Stimulated activated CD8-positive, alpha-beta memory T cell treated with anti-CD3 and anti-CD28 coated beads, Interleukin-12 subunit alpha, Interleukin-12 subunit beta, amount 100 ng/mL, for 1 hour (primary cell): ENCODE measurements around the gene SAP30L.

Experiments
- DNase-seq: peaks from one replicate; pipeline ENCODE4 v3.0.0-alpha.2; 2020; ENCODE audit warnings: low read depth

The SAP30L gene

DNA sequence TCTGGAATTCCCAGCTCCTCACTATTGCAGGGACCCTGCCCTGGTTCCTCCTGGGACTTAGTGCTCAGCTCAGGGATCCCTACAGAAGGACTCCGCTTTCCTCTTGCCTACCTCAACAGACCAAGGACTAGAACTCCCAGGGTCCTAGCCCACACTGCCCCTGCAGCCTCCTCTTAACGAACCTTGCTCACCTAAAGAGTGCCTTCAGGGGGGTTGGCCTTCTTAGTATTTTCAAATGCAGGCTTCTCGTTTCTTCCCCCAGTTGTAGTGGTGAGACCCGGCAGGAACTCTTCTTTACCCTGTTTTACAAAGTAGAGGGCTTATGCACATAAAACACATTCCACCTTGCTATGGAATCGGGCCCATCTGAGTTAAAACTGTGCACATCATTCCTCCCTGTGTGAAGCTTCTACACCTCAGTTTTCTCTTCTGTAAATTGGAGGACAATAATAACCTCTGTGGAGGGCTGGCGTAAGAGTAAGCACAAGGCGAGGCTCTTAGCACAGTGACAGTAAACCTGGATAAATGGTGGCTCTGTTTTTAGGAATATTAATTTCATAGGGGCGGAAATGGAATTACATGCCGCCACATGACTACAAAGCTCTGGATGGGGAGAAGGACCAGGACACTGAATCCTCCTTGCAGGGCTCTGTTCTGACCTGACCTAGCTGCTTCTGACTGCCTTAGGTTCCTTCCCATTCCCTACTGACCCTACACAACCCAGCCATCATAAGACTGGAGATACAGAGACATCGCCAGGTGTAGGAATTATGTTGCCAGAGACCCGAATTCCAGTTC is 36.0 kb downstream of the SAP30L start:
- DNase-seq = no peak

DNA sequence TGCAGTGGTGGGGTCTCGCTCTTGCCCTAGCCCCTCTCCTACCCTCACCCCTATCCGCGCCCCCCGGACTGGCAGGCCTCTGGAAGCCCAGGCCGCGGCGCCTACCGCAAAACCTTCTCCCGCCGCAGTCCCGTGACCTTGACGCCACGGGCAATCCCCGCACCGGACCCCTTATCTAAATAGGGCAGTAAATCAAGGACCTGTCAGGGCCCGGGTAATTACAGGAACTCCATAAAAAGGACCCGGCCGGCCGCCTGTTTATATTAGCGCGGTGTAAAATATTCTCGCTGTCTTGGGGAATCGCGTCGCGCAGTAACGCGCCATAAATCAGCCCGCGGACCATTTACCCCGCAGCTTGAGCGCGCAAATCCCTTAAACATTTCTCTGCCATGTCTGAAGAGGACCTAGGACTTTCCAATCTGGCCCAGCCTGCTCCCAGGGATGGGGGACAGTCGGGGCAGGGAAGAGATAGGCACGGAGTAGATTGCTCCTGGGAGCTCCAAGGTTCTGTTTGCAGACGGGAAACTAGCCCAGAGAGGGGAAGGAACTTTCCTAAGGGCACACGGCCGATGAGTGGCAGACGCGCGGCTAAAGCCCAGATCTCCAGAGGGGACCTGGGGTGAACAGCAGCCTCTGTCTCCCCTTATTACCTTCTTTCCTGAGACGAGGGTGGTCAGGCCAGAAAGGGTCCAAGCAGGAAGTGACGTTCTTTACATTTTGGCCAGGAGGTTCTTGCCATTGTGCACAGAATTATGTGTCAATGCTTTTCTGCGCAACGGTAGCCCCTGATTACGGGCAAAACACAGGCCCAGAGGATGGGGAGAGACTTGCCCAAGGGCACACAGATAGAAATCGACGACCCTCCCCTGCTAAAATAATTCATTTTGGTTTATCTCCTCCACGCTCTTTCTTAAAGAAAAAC is 37.0 kb downstream of the SAP30L start:
- no peak for DNase-seq

DNA sequence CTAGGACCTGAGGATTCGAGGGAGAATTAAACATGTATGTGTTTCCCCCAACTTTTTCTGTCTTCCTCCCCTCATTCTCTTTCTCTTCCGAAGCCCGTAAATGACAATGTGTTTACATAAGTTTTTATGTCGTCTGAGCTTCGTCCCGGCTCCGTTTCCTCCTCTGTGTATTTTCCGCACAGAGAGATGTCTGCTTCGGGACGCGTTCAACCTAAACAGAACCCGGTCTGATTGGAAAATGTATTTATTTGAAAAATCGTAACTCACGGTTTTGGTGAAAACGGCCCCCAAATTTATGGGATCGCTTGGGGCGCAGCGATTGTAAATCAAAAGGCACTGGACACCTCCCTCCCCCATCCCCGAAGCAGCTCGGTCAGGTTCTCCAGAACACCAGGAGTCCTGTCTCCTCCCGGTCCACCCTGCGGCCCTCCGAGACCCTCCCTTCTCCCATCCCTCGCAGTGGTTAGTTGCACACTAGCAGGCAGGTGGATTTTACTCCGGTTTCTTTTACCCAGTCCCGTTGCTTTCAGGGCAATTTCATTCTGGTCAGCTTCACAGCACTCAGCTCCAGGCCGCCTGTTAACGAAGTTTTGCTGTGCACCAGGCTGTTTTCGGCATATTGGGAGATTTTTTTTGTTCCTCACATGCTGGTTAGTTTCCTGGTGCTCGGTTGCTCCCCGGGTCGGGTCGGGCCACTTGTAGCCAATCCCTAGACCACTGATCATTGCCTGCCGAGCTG is 38.0 kb downstream of the SAP30L start:
- no peak for DNase-seq

DNA sequence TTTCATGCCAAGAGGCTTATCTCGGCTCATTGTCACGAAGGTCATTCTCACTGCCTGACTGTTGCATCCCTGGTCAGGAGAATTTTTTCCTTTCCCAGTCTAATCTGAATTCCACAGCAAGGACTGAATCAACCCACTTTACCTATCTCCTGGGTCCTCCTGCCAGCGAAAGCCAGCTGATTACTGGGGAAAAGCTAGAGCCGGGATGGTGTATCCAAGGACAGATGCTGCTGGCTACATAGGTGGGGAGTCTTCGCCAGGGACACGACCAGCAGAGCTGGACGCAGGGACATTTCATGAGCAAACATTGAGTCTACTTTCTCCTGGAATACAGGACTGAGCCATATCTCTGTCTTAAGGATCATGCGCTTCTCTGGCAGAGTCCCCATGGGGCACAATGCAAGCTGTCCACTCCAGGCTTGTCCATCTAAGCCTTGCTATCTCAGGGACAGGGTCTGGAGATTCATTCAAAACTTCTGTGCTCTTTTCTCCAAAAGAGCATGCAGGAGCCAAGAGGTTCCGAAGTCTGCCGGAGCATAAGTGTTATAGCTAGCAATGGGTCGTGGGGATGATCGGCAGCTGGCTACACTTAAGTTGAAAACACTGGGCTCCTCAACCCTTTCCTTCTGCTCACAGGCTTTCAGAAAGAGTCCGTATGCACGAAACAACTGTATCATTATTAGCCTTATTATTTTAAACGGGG is 38.7 kb downstream of the SAP30L start:
- DNase-seq = no peak

DNA sequence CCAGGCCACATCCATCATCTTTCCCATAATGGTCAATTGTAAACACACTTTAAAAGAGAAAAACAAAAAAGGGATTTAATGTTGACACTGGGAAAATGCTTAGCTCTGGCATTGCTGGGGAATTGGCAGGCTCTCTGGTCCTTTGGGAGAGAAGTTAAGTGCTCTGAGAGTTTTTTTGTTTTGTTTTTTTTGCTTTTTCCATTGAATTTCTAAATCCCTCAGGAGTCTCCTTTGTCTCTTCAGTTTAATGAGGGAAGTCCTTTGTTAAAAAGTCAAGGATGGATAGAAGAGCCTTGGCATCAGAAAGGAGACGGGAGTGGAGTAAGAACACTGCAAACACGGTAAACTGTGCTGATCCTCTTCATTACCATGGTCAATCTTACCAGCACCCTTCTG is 39.3 kb downstream of the SAP30L start:
- DNase-seq = no peak

DNA sequence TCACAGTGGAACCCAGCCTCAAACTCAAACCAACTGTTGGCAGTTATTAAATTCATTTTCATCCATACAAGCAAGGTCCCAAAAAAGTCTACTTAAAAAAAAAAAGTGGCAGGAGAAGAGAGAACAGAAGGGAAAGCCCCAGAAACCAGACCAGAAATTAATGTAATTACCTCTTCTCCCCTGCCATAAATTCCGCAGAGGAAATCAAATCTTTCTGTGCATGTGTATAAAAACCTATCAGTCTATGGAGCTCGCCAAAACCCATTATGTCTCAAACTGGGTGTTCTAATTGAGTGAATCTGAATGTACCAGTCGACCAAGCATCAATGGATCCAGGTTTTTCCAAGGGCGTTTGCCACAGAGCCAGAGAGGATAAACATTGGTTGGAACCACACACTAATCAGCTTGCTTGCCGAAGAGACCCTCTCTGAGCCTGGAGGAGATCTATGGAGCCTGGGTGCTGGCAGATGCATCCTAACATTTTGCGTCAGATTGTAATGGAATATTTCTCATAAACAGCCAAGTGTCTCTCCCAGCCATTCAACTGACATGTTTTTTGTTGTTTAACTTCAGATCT is 40.1 kb downstream of the SAP30L start:
- no peak for DNase-seq

DNA sequence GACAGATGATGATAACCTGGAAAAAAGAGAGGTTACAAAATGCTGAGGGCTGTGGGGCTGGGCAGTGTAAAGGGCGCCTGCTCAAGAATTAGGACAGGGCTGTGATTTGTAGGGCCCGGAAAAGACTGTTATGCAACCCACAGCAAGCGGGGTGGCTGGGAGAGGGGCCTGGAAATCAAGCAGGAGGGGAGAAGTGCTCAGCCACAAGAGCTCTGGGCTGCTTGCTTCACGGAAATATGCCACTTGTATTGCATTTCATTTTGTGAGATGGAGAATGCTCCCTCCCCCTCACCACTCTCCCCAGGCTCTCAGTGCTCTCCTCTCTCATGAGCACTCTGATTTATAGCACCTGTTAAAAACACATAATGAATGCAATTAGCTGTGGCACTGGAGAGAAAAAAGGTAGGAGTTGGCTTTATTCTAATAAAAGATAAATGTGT is 40.6 kb downstream of the SAP30L start:
- no peak for DNase-seq

DNA sequence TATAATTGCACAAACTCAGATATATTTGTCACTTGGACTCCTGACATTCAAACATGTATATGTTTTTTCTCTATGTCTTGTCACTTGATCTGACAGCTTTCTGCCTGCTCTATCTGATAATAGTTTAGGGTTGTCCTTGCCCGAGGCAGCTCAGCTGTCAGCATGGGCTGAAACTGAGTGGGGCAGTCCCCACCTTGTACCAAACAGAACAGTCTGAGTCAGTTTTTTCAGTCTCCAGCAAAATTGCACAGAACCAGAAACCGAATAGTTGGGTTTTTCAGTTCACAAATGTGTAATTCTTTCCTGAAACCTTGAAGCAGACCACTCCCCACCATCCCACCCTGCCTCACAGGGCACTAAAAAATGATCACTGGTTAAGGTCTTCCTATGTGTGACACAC is 41.7 kb downstream of the SAP30L start:
- DNase-seq = no peak

DNA sequence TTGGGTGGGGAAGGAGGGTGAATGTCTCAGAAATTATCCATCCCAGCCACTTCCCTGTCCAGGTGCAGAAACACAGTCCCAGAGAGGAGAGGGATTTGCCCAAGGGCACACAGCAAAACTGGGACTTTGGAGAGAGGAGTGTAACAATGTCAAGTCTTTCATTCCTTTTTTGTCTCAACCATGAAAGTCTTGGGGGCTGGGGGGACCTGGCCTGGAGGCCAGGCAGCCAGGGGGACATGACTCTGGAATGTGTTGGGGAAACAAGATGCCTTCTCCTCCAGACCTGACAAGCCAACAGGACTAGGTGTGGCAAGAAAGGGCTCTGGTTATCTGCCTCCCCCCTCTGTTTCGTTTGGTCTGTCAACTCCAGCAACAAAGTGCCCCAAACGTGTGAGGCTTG is 46.1 kb downstream of the SAP30L start:
- DNase-seq = no peak

DNA sequence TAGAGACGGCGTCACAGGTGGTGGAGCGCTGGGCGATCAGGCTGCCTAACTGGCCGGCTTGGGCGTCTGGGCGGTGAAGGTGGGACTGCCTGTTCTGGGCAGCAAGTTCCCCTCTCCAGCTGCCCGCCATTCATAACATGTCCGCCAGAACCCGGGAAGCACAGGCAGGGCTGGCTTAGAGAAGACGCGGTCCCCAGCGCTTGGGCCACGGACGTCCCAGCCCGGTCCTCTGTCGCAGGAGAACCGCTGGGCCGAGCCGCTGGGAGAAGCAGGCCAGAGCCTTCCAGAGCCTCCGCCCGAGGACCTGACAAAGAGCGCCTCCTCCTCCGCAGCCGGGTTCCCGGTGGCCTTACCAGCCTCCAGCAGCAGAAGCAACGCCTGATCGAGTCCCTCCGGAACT is 47.5 kb downstream of the SAP30L start:
- DNase-seq = no peak

DNA sequence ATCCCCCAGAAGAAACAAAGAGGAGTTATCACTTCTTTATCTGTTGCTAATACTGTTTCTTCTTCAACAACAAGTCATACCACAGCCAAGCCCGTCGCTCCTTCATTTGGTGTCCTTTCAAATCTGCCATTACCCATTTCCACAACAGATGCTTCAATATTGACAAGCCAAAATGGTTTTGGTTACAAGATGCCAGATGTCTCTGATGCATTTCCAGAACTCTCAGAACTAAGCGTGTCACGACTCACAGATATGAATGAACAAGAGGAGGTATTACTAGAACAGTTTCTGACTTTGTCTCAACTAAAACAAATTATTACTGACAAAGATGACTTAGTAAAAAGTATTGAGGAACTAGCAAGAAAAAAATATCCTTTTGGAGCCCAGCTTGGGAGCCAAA is 48.2 kb downstream of the SAP30L start:
- DNase-seq = no peak

DNA sequence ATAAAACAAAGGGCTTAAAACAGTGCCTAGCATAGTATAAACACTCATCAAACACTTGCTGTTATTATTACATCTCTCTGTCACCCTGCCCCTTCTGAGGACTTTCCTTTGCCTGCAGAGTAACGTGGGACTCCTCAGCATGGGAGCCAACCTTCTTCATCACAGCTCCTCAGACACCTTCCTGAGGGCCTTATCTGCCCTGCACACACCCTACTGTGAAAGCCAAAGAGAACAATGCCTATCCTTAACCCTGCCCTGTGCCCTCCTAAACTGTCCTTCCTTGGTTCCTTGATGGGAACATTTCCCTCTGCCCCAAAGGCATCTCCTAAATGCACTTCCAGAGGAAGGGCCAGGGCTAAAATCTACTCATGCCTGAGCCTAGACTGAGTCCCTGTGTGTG is 52.8 kb downstream of the SAP30L start:
- no peak for DNase-seq

DNA sequence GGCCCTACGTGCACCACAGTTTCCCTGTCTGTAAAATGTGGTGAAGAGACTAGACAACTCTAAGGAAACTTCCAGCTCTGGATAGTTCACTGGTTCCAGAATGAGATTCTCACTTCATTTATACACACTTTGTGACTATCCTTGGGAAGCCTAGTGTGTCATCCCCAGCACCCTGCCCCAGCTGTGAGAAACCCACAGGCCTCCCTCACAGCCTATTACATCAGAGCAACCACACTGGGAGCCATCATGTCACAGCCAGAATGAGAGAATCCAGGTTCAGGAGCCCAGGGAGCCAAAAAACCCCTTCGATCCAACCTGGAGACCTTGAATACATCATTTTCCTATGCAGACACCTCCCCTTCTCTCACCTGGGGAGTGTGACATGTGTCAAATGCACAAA is 53.2 kb downstream of the SAP30L start:
- DNase-seq = no peak

DNA sequence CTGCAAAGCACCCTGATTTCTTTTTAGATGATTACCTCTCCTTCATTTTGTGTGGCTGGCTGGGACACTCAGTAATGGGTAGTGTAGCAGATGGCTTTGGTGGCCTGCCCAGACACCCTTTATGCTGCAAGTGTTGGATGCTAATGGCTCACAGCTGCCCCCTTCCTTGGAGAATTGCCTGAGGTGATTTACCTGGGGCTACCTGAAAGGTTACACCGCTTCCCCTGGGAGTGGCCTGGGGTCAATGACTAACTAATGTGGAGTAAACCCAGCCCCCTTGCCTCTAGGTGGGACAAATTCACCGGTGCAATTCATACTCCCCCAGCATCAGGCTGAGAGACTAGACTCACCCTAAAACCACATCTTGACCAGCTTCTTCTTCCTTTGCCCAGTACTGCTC is 55.8 kb downstream of the SAP30L start:
- no peak for DNase-seq

DNA sequence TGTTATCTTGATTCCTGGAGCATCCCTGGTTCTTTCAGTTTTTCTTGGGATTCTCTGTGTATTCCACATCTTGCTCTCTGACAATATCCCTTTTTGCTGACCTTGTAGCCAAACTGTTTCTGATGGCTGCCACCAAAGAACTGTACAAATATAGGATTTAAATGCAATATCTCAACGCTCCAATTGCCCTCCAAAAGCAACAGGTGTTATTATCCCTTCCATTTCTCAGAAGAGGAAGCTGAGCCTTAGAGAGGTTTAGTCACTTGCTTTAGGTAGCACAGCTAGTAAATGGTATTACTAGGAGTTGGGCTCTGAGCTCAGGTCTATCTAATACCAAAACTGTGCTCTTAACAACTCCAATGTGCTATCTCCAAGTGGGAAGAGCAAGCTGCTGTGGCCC is 56.4 kb downstream of the SAP30L start:
- DNase-seq = no peak

DNA sequence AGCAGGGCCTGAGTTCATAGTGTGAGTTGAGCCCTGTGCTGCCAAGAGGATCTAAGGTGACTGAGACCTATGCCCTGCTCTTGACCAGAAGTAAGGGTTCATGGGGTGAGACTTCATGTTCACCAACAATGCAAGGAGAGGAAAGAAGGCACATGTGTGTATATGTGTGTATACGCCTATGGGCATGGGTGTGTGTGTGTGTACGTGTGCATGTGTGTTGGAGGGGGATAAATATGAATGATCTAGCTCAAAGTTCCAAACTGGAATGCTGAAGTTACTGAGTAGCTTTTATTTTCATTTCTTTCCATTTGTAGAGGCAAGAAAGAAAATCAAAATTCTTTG is 57.9 kb downstream of the SAP30L start:
- DNase-seq = no peak

DNA sequence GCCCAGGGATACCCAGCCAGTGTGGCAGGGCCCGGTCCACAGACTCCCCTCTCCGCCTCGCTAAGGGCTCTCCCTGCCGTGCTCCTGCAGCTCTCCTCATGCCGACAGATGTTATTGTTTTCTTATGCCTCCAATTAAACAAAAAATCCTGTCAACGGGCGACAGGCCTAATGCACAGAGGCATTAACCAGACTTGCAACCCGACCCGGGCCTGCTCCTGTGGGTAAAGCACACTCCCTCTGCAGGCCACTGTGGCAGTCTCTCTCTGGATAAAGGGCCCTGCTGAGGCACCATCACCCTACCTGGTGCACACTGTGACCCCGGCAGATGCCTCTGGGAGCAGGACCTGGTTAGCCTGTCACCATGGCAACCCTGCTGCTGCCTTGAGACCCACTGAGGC is 59.8 kb downstream of the SAP30L start:
- no peak for DNase-seq

DNA sequence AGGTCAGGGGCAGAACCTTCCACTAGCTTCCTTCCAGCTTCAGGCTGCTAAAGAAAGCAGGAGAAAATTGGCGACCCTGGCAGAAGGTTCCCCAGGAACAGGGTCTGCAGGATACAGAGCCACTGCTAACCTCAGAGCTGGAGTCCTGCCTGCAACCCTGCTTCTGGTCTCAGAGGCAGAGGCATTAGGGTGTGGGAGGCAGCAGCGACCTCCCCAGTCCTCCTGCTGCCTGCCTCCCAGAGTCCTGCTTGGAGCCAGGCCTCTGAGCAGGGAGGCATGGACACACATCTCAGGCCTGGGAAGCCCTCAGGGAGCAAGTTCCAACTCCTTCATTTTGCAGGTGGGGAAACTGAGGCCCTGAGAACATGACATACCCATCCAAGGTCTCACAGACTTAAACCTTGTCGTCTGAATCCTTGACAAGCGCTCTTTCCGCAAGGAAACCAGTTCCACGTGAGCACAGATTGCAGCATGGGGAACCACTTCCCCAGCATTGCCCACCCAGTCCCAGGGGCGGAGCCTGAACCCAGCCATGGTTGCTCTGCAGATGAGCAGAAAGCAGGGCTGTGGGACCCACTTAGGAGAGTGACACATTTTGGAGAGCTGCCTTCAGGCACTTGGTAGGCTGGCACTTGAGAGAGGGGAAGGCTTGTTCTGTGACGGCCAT is 60.4 kb downstream of the SAP30L start:
- no peak for DNase-seq

DNA sequence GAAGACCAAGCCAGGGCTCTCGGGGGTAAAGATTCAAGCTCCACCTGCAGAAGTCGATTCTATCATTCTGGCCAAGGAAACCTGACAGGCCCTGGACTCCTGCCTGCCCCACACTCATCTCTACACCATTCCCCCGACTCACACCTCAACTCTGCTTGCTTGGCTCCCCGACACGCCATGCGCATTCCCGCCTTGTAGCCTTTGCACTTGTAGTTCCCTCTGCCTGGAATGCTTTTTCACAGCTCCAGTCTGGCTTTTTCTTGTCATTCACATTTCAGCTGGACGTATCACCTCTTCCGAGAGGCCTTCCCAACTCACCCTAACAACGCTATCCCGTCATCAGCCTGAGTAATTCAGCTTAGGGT is 60.9 kb downstream of the SAP30L start:
- no peak for DNase-seq

DNA sequence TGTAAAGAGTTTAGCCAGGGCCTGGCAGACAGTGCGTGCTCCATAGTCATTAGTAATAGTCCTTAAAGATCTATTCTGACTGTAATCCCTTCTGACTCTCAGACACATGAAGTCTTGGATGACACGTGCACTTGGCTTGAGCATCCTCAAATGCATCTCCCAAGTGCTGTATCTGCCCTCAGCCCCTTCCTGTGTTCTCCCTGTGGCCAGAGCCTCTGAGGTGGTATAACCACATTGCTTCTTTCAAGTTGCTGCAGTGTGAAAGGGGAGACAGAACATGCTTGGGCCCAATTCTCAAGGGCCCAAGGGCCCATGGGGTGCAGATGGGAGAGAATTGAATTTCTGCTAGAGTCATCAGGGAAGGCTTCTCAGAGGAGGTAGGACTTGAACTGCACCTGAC is 62.3 kb downstream of the SAP30L start:
- DNase-seq = no peak
